Measurements from ENCODE around the gene MPP2.

Gene MPP2

GRCh38 chr17:43945074-43945829 lies 37.9 kb upstream of the MPP2 start:
- no peaks in the 10 kb centered on the region for H3K9me2 ChIP-seq (replicated peaks; ENCODE audit: low read depth, low read length)
- no peak overlapping the region for H3K9ac ChIP-seq (ENCODE audit: low read depth, low read length, poor library complexity, severe bottlenecking)
- no peaks in the 10 kb centered on the region for H3K9me3 ChIP-seq (ENCODE audit: insufficient read depth, low read depth, low read length)
- H3K79me2 ChIP-seq (ENCODE audit: insufficient read depth, low read length): no peaks in the 10 kb centered on the region
- H2AFZ ChIP-seq (ENCODE audit: low read length): no peak overlapping the region
- H3K27me3 ChIP-seq (ENCODE audit: insufficient read depth, low read length, poor library complexity, severe bottlenecking): no peaks in the 10 kb centered on the region
- no peaks in the 10 kb centered on the region for H3K36me3 ChIP-seq (ENCODE audit: insufficient read depth, low read length)
- no peak overlapping the region for H3K4me3 ChIP-seq (ENCODE audit: low read length, poor library complexity, severe bottlenecking)
- peaks cover 16% of the 10 kb centered on the region for H3K4me1 ChIP-seq (ENCODE audit: insufficient read depth, low read length, poor library complexity, severe bottlenecking)
- no peaks in the 10 kb centered on the region for H3F3A ChIP-seq (ENCODE audit: low read depth)
- H3K4me2 ChIP-seq (ENCODE audit: low read depth, low read length, poor library complexity, severe bottlenecking): no peak overlapping the region
- H4K20me1 ChIP-seq (ENCODE audit: insufficient read depth, low read length, poor library complexity, severe bottlenecking): no peaks in the 10 kb centered on the region
- no peak for TF ChIP-seq CTCF (conservative IDR thresholded peaks at IDR 0.05; ENCODE audit: low read length)
- TF ChIP-seq EZH2phosphoT487 (IDR thresholded peaks at IDR 0.05; ENCODE audit: borderline replicate concordance): no peak

- Histone ChIP-seq H3K4me3 (ENCODE audit: low read length, poor library complexity, severe bottlenecking) (no peak within 1 kb of the TSS), H2AFZ (ENCODE audit: low read length) (no peak within 1 kb of the TSS), H3K9me3 (ENCODE audit: insufficient read depth, low read depth, low read length) (no peaks in the 10 kb centered on the region), H3K9me2 (replicated peaks; ENCODE audit: low read depth, low read length) (no peaks in the 10 kb centered on the region), H3K79me2 (ENCODE audit: insufficient read depth, low read length) (no peaks in the 10 kb centered on the region), H3F3A (ENCODE audit: low read depth) (no peaks in the 10 kb centered on the region), H4K20me1 (ENCODE audit: insufficient read depth, low read length, poor library complexity, severe bottlenecking) (no peaks in the 10 kb centered on the region), H3K36me3 (ENCODE audit: insufficient read depth, low read length) (no peaks in the 10 kb centered on the region), H3K4me1 (ENCODE audit: insufficient read depth, low read length, poor library complexity, severe bottlenecking) (peaks cover 13% of the 10 kb centered on the region), H3K27me3 (ENCODE audit: insufficient read depth, low read length, poor library complexity, severe bottlenecking) (no peaks in the 10 kb centered on the region), H3K4me2 (ENCODE audit: low read depth, low read length, poor library complexity, severe bottlenecking) (no peak within 1 kb of the TSS), H3K9ac (ENCODE audit: low read depth, low read length, poor library complexity, severe bottlenecking) (no peak within 1 kb of the TSS)
- TF ChIP-seq CTCF (conservative IDR thresholded peaks at IDR 0.05; ENCODE audit: low read length) (no peak), EZH2phosphoT487 (IDR thresholded peaks at IDR 0.05; ENCODE audit: borderline replicate concordance) (no peak)
Measured at GRCh38 chr17:43942051-43942685, 34.8 kb upstream of the MPP2 start, which contains the start of gene PPY. Gene PPY, minus strand, starts transcription at chr17:43942476. Its CDS starts 822 bp downstream, at chr17:43941654.

GRCh38 chr17:43940630-43941029 lies 33.3 kb upstream of the MPP2 start:
- no peak overlapping the region for H2AFZ ChIP-seq (ENCODE audit: low read length)
- H3K36me3 ChIP-seq (ENCODE audit: insufficient read depth, low read length): no peaks in the 10 kb centered on the region
- TF ChIP-seq EZH2phosphoT487 (IDR thresholded peaks at IDR 0.05; ENCODE audit: borderline replicate concordance) (no peak), CTCF (conservative IDR thresholded peaks at IDR 0.05; ENCODE audit: low read length) (peak; percentile 68)
- H3K4me2 ChIP-seq (ENCODE audit: low read depth, low read length, poor library complexity, severe bottlenecking): no peak overlapping the region
- no peaks in the 10 kb centered on the region for H3F3A ChIP-seq (ENCODE audit: low read depth)
- H4K20me1 ChIP-seq (ENCODE audit: insufficient read depth, low read length, poor library complexity, severe bottlenecking): no peaks in the 10 kb centered on the region
- H3K4me1 ChIP-seq (ENCODE audit: insufficient read depth, low read length, poor library complexity, severe bottlenecking): no peaks in the 10 kb centered on the region
- H3K4me3 ChIP-seq (ENCODE audit: low read length, poor library complexity, severe bottlenecking): no peak overlapping the region
- H3K9me3 ChIP-seq (ENCODE audit: insufficient read depth, low read depth, low read length): no peaks in the 10 kb centered on the region
- H3K9ac ChIP-seq (ENCODE audit: low read depth, low read length, poor library complexity, severe bottlenecking): no peak overlapping the region
- H3K27me3 ChIP-seq (ENCODE audit: insufficient read depth, low read length, poor library complexity, severe bottlenecking): no peaks in the 10 kb centered on the region
- H3K9me2 ChIP-seq (replicated peaks; ENCODE audit: low read depth, low read length): no peaks in the 10 kb centered on the region
- no peaks in the 10 kb centered on the region for H3K79me2 ChIP-seq (ENCODE audit: insufficient read depth, low read length)

Data from Loucy (cell line).